H1 (cell line): ENCODE measurements around the gene RPL13A.

Source experiments
- POLR2AphosphoS5 ChIP-seq: IDR thresholded peaks from 2 replicates; pipeline ENCODE4 v1.6.1; 2011; ENCODE audit warnings: low read depth, low read length
- TF ChIP-seq, protein P1 (sequence below), 3 experiments: IDR thresholded peaks; 1 replicate in 2 of 3; 2 replicates in 1 of 3; pipeline versions ENCODE4 v1.5.1 to v1.6.1; 2011; ENCODE audit warnings: low read length in 3 of 3, mild to moderate bottlenecking in 3 of 3, inconsistent platforms in 2 of 3, low read depth in 1 of 3, moderate library complexity in 1 of 3; ENCODE audit not compliant: insufficient read depth in 1 of 3; ENCODE audit errors: control extremely low read depth in 1 of 3

DNA sequence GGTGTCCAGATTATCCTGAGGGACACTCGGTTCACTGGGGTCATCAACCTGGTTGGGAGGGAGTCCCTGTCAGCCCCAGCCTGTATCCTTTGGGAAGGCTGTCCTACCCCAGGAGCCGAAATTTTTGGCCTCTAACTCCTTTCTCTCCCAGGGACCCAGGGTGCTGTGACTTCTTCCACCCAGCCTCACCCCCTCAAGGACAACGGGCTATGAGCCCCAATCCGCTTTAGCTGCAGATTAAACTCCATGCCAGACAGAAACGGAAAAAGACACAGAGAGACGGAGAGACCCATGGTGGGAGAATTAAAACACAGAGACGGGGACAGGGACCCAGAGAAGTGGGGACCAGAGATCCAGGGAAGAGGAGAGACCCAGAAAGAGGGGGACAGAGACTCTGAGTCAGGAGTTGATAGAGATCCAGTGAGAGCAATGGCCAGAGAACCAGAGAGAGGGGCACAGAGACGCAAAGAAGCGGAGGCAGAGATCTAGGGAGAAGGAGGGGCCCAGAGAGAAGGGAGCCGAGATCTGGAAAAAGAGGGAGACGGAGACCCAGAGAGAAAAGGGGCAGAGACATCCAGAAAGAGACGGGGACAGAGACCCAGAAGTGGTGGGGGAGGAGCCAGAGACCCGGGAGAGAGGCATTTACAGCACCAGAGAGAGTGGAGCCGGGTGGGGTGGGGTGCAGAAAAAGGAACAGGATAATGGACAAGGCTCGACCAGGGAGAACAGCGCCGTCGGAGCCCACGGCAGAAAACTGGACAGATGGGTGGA, 46.8 kb upstream of the RPL13A start:
- TF ChIP-seq, protein P1, sequence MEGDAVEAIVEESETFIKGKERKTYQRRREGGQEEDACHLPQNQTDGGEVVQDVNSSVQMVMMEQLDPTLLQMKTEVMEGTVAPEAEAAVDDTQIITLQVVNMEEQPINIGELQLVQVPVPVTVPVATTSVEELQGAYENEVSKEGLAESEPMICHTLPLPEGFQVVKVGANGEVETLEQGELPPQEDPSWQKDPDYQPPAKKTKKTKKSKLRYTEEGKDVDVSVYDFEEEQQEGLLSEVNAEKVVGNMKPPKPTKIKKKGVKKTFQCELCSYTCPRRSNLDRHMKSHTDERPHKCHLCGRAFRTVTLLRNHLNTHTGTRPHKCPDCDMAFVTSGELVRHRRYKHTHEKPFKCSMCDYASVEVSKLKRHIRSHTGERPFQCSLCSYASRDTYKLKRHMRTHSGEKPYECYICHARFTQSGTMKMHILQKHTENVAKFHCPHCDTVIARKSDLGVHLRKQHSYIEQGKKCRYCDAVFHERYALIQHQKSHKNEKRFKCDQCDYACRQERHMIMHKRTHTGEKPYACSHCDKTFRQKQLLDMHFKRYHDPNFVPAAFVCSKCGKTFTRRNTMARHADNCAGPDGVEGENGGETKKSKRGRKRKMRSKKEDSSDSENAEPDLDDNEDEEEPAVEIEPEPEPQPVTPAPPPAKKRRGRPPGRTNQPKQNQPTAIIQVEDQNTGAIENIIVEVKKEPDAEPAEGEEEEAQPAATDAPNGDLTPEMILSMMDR (IDR thresholded peaks at IDR 0.05; ENCODE audit: control extremely low read depth in 1 of 3, insufficient read depth in 1 of 3, low read depth in 1 of 3, low read length in 3 of 3) = no peak
- no peak for TF ChIP-seq POLR2AphosphoS5
